ENCODE results near the gene PPP1R15A. TPM values are rescaled to one million over a fixed set of nuclear protein-coding genes. Genes with fewer than 3 reads are reported as not detected.
"Not testable (repeated sequence)": the region's sequence is repeated elsewhere in the genome, so short reads cannot be mapped to it uniquely, and the experiment has no call there.

Gene PPP1R15A
- total RNA-seq, 1 donor from 2014 or later: 76.4 TPM

DNA sequence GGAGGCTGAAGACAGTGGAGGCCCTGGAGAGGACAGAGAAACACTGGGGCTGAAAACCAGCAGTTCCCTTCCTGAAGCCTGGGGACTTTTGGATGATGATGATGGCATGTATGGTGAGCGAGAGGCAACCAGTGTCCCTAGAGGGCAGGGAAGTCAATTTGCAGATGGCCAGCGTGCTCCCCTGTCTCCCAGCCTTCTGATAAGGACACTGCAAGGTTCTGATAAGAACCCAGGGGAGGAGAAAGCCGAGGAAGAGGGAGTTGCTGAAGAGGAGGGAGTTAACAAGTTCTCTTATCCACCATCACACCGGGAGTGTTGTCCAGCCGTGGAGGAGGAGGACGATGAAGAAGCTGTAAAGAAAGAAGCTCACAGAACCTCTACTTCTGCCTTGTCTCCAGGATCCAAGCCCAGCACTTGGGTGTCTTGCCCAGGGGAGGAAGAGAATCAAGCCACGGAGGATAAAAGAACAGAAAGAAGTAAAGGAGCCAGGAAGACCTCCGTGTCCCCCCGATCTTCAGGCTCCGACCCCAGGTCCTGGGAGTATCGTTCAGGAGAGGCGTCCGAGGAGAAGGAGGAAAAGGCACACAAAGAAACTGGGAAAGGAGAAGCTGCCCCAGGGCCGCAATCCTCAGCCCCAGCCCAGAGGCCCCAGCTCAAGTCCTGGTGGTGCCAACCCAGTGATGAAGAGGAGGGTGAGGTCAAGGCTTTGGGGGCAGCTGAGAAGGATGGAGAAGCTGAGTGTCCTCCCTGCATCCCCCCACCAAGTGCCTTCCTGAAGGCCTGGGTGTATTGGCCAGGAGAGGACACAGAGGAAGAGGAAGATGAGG lies 1.5 kb downstream of the PPP1R15A start:
- TF ChIP-seq, protein P1, sequence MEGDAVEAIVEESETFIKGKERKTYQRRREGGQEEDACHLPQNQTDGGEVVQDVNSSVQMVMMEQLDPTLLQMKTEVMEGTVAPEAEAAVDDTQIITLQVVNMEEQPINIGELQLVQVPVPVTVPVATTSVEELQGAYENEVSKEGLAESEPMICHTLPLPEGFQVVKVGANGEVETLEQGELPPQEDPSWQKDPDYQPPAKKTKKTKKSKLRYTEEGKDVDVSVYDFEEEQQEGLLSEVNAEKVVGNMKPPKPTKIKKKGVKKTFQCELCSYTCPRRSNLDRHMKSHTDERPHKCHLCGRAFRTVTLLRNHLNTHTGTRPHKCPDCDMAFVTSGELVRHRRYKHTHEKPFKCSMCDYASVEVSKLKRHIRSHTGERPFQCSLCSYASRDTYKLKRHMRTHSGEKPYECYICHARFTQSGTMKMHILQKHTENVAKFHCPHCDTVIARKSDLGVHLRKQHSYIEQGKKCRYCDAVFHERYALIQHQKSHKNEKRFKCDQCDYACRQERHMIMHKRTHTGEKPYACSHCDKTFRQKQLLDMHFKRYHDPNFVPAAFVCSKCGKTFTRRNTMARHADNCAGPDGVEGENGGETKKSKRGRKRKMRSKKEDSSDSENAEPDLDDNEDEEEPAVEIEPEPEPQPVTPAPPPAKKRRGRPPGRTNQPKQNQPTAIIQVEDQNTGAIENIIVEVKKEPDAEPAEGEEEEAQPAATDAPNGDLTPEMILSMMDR (IDR thresholded peaks at IDR 0.05; ENCODE audit: borderline replicate concordance): no peak
- Histone ChIP-seq H3K4me1 (peaks cover 73% of the 10 kb centered on the region), H3K27ac (replicated peaks) (peak overlapping the region; percentile 100), H3K36me3 (peaks cover 49% of the 10 kb centered on the region), H3K9me3 (replicated peaks) (no peaks in the 10 kb centered on the region), H3K27me3 (ENCODE audit: low read depth) (no peaks in the 10 kb centered on the region), H3K4me3 (peak overlapping the region; percentile 98)
- DNase-seq: no peak
- intact Hi-C loops (cut with micrococcal nuclease): no loop called here

DNA sequence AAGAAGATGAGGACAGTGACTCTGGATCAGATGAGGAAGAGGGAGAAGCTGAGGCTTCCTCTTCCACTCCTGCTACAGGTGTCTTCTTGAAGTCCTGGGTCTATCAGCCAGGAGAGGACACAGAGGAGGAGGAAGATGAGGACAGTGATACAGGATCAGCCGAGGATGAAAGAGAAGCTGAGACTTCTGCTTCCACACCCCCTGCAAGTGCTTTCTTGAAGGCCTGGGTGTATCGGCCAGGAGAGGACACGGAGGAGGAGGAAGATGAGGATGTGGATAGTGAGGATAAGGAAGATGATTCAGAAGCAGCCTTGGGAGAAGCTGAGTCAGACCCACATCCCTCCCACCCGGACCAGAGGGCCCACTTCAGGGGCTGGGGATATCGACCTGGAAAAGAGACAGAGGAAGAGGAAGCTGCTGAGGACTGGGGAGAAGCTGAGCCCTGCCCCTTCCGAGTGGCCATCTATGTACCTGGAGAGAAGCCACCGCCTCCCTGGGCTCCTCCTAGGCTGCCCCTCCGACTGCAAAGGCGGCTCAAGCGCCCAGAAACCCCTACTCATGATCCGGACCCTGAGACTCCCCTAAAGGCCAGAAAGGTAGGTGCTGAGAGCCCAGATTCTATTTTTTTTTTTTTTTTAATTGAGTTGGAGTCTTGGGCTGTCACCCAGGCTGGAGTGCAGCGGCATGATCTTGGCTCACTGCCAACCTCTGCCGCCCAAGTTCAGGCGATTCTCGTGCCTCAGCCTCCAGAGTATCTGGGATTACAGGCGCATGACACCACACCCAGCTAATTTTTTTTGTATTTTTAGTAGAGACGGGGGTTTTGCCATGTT lies 2.3 kb downstream of the PPP1R15A start:
- DNase-seq: no peak
- H3K27me3 ChIP-seq (ENCODE audit: low read depth): no peaks in the 10 kb centered on the region
- H3K4me3 ChIP-seq: peak overlapping the region; percentile 98
- H3K9me3 ChIP-seq (replicated peaks): no peaks in the 10 kb centered on the region
- peak overlapping the region; percentile 100 for H3K27ac ChIP-seq (replicated peaks)
- intact Hi-C loops (cut with micrococcal nuclease): no loop called here
- peaks cover 51% of the 10 kb centered on the region for H3K36me3 ChIP-seq
- TF ChIP-seq, protein P1 (IDR thresholded peaks at IDR 0.05; ENCODE audit: borderline replicate concordance): no peak
- peaks cover 75% of the 10 kb centered on the region for H3K4me1 ChIP-seq

DNA sequence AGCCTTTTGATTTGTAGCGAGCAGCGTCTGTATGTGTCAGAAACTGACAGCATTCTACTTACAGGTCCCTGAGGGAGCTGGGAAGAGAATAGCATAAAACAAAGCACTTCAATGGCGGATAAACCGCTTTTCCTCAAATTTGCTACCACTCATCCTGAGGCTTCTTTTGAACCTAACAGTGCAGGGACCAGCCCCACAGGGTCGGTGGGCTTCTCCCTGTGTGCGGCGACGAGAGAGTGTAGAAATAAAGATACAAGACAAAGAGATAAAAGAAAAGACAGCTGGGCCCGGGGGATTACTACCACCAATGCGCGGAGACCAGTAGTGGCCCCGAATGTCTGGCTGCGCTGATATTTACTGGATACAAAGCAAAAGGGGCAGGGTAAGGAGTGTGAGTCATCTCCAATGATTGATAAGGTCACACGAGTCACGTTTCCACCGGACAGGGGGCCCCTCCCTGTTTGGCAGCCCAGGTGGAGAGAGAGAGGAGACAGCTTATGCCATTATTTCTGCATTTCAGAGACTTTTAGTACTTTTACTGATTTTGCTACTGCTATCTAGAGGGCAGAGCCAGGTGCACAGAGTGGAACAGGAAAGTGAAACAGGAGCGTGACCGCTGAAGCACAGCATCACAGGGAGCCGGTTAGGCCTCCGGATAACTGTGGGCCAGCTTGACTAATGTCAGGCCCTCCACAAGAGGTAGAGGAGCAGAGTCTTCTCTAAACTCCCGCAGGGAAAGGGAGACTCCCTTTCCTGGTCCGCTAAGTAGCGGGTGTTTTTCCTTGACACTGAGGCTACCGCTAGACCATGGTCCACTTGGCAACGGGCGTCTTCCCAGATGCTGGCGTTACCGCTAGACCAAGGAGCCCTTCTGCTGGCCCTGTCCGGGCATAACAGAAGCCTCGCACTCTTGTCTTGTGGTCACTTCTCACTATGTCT lies 4.1 kb downstream of the PPP1R15A start:
- peak overlapping the region; percentile 98 for H3K4me3 ChIP-seq

DNA sequence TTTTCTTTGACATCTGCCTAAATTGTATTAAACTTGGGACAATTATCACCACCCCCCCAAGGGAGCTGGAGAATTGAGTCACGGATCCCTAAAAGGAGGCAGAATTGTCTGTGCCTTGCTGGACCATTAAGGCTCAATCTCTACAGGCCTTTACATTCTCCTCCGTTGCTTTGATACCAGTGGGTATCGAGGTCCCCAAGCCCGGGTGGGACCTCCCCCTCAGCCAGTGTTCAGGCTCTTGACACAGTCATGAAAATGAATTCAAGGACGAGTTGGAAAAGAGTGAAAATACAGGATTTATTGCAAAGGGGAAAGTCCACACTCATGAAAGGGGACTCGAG lies 5.6 kb downstream of the PPP1R15A start:
- peak overlapping the region; percentile 100 for H3K27ac ChIP-seq (replicated peaks)
- H3K9me3 ChIP-seq (replicated peaks): no peaks in the 10 kb centered on the region
- H3K36me3 ChIP-seq: peaks cover 51% of the 10 kb centered on the region
- intact Hi-C loops (cut with micrococcal nuclease): no loop called here
- TF ChIP-seq, protein P1 (IDR thresholded peaks at IDR 0.05; ENCODE audit: borderline replicate concordance): no peak
- H3K4me1 ChIP-seq: peaks cover 73% of the 10 kb centered on the region
- H3K4me3 ChIP-seq: no peak overlapping the region
- no peak for DNase-seq
- H3K27me3 ChIP-seq (ENCODE audit: low read depth): no peaks in the 10 kb centered on the region

More for the DNA sequence above, 4.1 kb downstream of the PPP1R15A start:
- intact Hi-C loops (cut with micrococcal nuclease); DNase-seq; H3K27me3 ChIP-seq (ENCODE audit: low read depth); H3K9me3 ChIP-seq (replicated peaks): not testable (repeated sequence)
- Histone ChIP-seq H3K27ac (replicated peaks) (peak overlapping the region; percentile 100), H3K4me1 (peaks cover 82% of the 10 kb centered on the region), H3K36me3 (peaks cover 51% of the 10 kb centered on the region)

DNA sequence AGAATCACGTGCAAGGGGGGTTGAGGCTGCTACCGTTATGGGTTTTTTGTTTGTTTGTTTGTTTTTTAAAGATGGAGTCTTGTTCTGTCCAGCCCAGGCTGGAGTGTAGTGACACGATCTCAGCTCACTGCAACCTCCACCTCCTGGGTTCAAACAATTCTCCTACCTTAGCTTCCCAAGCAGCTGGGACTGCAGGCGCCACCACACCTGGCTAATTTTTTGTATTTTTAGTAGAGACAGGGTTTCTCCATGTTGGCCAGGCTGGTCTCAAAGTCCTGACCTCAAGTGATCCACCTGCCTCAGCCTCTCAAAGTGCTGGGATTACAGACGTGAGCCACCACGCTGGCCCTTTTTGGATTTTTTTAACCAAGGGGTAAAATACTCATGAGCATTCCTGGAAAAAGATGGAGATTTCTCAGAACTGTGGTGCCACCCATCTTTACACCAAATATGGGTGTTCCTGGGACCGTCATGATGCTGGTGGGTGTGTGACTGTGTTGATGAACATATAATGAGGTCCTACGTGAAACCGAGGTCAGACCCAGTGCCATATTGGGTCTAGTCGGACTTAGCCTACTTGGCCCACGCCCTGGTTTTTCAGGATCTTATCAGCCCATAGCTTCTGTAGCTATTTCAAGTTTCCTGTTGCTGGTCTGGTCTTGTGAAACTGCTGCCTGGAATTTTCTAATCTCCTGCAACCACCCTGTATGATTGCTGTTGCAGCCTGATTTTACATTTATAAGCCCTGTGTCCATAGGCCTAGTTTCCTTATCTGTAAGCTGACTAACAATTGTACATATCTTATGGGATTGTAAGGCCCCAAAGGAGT lies 6.2 kb downstream of the PPP1R15A start:
- peaks cover 68% of the 10 kb centered on the region for H3K4me1 ChIP-seq
- peaks cover 48% of the 10 kb centered on the region for H3K36me3 ChIP-seq
- peak overlapping the region; percentile 100 for H3K27ac ChIP-seq (replicated peaks)
- H3K9me3 ChIP-seq (replicated peaks): no peaks in the 10 kb centered on the region
- TF ChIP-seq, protein P1 (IDR thresholded peaks at IDR 0.05; ENCODE audit: borderline replicate concordance): no peak
- intact Hi-C loops (cut with micrococcal nuclease): no loop called here
- no peak overlapping the region for H3K4me3 ChIP-seq
- no peak for DNase-seq
- no peaks in the 10 kb centered on the region for H3K27me3 ChIP-seq (ENCODE audit: low read depth)
